HEK293 (cell line): ENCODE data around the gene CDKL5.

ENCODE experiments used
- FEZF1 ChIP-seq: fragments of 450-650 bp; formaldehyde crosslinking; IDR thresholded peaks from 2 replicates; pipeline ENCODE4 v1.5.1; 2016; ENCODE audit warnings: missing biosample characterization, missing genetic modification characterization
- GLIS1 ChIP-seq: fragments of 450-650 bp; formaldehyde crosslinking; IDR thresholded peaks from 2 replicates; pipeline ENCODE4 v1.5.1; 2016; ENCODE audit warnings: missing biosample characterization, missing genetic modification characterization
- GLIS2 ChIP-seq: fragments of 450-650 bp; formaldehyde crosslinking; IDR thresholded peaks from 2 replicates; pipeline ENCODE4 v1.5.1; 2016; ENCODE audit warnings: missing biosample characterization, missing genetic modification characterization
- IKZF3 ChIP-seq: fragments of 450-650 bp; IDR thresholded peaks from 2 replicates; pipeline ENCODE4 v1.5.0; 2018; ENCODE audit warnings: missing biosample characterization, mild to moderate bottlenecking, missing genetic modification characterization, moderate library complexity
- KLF1 ChIP-seq: fragments of 450-650 bp; formaldehyde crosslinking; IDR thresholded peaks from 2 replicates; pipeline ENCODE4 v1.5.1; 2016; ENCODE audit warnings: missing biosample characterization, missing genetic modification characterization
- KLF8 ChIP-seq: fragments of 450-650 bp; formaldehyde crosslinking; IDR thresholded peaks from 2 replicates; pipeline ENCODE4 v1.5.1; 2016; ENCODE audit warnings: missing biosample characterization, missing genetic modification characterization
- PRDM1 ChIP-seq: fragments of 450-650 bp; formaldehyde crosslinking; IDR thresholded peaks from 2 replicates; pipeline ENCODE4; 2016; ENCODE audit warnings: missing biosample characterization, missing genetic modification characterization
- SP2 ChIP-seq: fragments of 450-650 bp; formaldehyde crosslinking; IDR thresholded peaks from 2 replicates; pipeline ENCODE4 v1.5.1; 2016; ENCODE audit warnings: missing biosample characterization, missing genetic modification characterization
- SP7 ChIP-seq: fragments of 450-650 bp; formaldehyde crosslinking; IDR thresholded peaks from 2 replicates; pipeline ENCODE4 v1.5.1; 2016; ENCODE audit warnings: missing biosample characterization, missing genetic modification characterization
- WT1 ChIP-seq: fragments of 450-650 bp; formaldehyde crosslinking; IDR thresholded peaks from 2 replicates; pipeline ENCODE4 v1.5.1; 2016; ENCODE audit warnings: missing biosample characterization, missing genetic modification characterization
- YY2 ChIP-seq: fragments of 450-650 bp; formaldehyde crosslinking; IDR thresholded peaks from 2 replicates; pipeline ENCODE4 v1.5.1; 2016; ENCODE audit warnings: missing biosample characterization, missing genetic modification characterization
- ZBTB8A ChIP-seq: fragments of 450-650 bp; formaldehyde crosslinking; IDR thresholded peaks from 2 replicates; pipeline ENCODE4 v1.5.1; 2016; ENCODE audit warnings: missing biosample characterization, missing genetic modification characterization
- ZEB2 ChIP-seq: fragments of 450-650 bp; formaldehyde crosslinking; IDR thresholded peaks from 2 replicates; pipeline ENCODE4 v1.5.1; 2016; ENCODE audit warnings: missing biosample characterization, missing genetic modification characterization
- ZNF132 ChIP-seq: fragments of 450-650 bp; formaldehyde crosslinking; IDR thresholded peaks from 2 replicates; pipeline ENCODE4 v1.5.1; 2017; ENCODE audit warnings: missing biosample characterization, missing genetic modification characterization, borderline replicate concordance
- ZNF354C ChIP-seq: fragments of 450-650 bp; formaldehyde crosslinking; IDR thresholded peaks from 2 replicates; pipeline ENCODE4 v1.5.1; 2016; ENCODE audit warnings: missing biosample characterization, missing genetic modification characterization, low read depth, borderline replicate concordance
- ZNF404 ChIP-seq: fragments of 450-650 bp; formaldehyde crosslinking; IDR thresholded peaks from 2 replicates; pipeline ENCODE4 v1.5.1; 2017; ENCODE audit warnings: missing biosample characterization, missing genetic modification characterization
- ZNF416 ChIP-seq: fragments of 450-650 bp; formaldehyde crosslinking; IDR thresholded peaks from 2 replicates; pipeline ENCODE4 v1.5.1; 2016; ENCODE audit warnings: missing biosample characterization, missing genetic modification characterization
- ZNF558 ChIP-seq: fragments of 450-650 bp; formaldehyde crosslinking; IDR thresholded peaks from 2 replicates; pipeline ENCODE4 v1.5.1; 2016; ENCODE audit warnings: missing biosample characterization, missing genetic modification characterization
- ZNF660 ChIP-seq: fragments of 450-650 bp; IDR thresholded peaks from 2 replicates; pipeline ENCODE4 v1.5.1; 2018; ENCODE audit warnings: missing biosample characterization, mild to moderate bottlenecking, missing genetic modification characterization
- ZNF777 ChIP-seq: fragments of 450-650 bp; formaldehyde crosslinking; IDR thresholded peaks from 2 replicates; pipeline ENCODE4 v1.5.1; 2017; ENCODE audit warnings: missing biosample characterization, missing genetic modification characterization, borderline replicate concordance
- ZXDB ChIP-seq: fragments of 450-650 bp; formaldehyde crosslinking; IDR thresholded peaks from 2 replicates; pipeline ENCODE4 v1.5.1; 2016; ENCODE audit warnings: missing biosample characterization, missing genetic modification characterization
- TF ChIP-seq, protein P1 (sequence below): fragments of 450-650 bp; formaldehyde crosslinking; IDR thresholded peaks from 2 replicates; pipeline ENCODE4 v1.5.1; 2017; ENCODE audit warnings: missing biosample characterization, missing genetic modification characterization
- TF ChIP-seq, protein P2 (sequence below): fragments of 450-650 bp; formaldehyde crosslinking; IDR thresholded peaks from 2 replicates; pipeline ENCODE4; 2016; ENCODE audit warnings: missing biosample characterization, missing genetic modification characterization
- TF ChIP-seq, protein P3 (sequence below): fragments of 450-650 bp; formaldehyde crosslinking; IDR thresholded peaks from 2 replicates; pipeline ENCODE4 v1.5.1; 2016; ENCODE audit warnings: missing biosample characterization, missing genetic modification characterization
- TF ChIP-seq, protein P4 (sequence below): fragments of 450-650 bp; formaldehyde crosslinking; conservative IDR thresholded peaks from 2 replicates; pipeline ENCODE4 v1.5.1; 2016; ENCODE audit warnings: low read depth, missing biosample characterization, missing genetic modification characterization
- TF ChIP-seq, protein P5 (sequence below): fragments of 450-650 bp; formaldehyde crosslinking; IDR thresholded peaks from 2 replicates; pipeline ENCODE4 v1.5.1; 2017; ENCODE audit warnings: missing biosample characterization, missing genetic modification characterization

CDKL5 gene

DNA sequence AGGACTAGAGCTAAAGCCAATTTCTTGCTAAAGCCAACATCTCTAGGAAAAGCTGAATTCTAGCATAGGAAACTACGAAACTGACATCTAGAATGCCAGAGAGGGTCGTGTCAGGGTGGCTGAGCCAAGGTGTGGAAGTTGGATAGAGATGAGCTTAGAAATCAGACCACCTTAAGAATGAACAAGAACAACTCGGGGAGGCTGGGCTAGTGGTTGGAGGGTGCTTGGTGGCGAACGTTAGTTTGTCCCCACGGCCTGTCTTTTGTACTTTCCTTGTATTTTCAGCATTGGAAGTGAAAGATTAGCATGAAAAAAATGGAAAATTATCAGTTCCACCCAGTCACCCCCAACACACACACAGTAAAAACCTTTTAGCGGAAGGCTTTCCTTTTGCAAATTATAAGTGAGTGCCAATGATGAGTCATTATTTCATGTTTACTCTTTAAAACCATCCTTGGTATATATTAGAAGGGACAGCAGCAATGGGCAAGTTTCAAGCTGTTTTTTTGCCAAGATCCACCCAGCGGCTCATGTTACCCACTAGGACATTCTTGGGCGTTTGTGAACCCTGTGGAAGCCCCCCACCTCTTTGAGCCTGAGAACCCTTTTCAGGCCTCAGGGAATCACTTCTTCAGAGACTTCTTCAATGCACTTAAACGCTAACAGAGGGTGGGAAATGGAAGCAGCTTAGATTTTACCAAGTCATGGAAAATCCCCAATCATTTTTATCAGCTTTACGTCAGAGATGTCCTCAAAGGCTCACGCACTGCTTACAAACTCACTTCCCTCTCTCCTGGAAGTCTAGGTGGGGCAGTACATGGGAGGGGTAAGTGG is 277.2 kb downstream of the CDKL5 start (continued):
- TF ChIP-seq, protein P1, sequence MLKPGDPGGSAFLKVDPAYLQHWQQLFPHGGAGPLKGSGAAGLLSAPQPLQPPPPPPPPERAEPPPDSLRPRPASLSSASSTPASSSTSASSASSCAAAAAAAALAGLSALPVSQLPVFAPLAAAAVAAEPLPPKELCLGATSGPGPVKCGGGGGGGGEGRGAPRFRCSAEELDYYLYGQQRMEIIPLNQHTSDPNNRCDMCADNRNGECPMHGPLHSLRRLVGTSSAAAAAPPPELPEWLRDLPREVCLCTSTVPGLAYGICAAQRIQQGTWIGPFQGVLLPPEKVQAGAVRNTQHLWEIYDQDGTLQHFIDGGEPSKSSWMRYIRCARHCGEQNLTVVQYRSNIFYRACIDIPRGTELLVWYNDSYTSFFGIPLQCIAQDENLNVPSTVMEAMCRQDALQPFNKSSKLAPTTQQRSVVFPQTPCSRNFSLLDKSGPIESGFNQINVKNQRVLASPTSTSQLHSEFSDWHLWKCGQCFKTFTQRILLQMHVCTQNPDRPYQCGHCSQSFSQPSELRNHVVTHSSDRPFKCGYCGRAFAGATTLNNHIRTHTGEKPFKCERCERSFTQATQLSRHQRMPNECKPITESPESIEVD: peak; percentile 51; the same call in 1 of the 2 replicates
- 0 out of 2 replicates have a peak, but pooled peaks have one; percentile 39 for TF ChIP-seq FEZF1
- TF ChIP-seq, protein P2, sequence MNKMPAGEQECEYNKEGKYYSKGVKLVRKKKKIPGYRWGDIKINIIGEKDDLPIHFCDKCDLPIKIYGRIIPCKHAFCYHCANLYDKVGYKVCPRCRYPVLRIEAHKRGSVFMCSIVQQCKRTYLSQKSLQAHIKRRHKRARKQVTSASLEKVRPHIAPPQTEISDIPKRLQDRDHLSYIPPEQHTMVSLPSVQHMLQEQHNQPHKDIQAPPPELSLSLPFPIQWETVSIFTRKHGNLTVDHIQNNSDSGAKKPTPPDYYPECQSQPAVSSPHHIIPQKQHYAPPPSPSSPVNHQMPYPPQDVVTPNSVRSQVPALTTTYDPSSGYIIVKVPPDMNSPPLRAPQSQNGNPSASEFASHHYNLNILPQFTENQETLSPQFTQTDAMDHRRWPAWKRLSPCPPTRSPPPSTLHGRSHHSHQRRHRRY: no peak
- TF ChIP-seq YY2 (tag by site-specific recombination): no peak
- TF ChIP-seq, protein P3, sequence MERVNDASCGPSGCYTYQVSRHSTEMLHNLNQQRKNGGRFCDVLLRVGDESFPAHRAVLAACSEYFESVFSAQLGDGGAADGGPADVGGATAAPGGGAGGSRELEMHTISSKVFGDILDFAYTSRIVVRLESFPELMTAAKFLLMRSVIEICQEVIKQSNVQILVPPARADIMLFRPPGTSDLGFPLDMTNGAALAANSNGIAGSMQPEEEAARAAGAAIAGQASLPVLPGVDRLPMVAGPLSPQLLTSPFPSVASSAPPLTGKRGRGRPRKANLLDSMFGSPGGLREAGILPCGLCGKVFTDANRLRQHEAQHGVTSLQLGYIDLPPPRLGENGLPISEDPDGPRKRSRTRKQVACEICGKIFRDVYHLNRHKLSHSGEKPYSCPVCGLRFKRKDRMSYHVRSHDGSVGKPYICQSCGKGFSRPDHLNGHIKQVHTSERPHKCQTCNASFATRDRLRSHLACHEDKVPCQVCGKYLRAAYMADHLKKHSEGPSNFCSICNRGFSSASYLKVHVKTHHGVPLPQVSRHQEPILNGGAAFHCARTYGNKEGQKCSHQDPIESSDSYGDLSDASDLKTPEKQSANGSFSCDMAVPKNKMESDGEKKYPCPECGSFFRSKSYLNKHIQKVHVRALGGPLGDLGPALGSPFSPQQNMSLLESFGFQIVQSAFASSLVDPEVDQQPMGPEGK (tag by site-specific recombination): peak; percentile 73
- no peak for TF ChIP-seq ZNF416 (tag by site-specific recombination)
- TF ChIP-seq KLF1 (tag by site-specific recombination): peak; percentile 50; the same call in 1 of the 2 replicates
- peak; percentile 58; the same call in 1 of the 2 replicates for TF ChIP-seq ZNF660 (tag by site-specific recombination)
- TF ChIP-seq, protein P4, sequence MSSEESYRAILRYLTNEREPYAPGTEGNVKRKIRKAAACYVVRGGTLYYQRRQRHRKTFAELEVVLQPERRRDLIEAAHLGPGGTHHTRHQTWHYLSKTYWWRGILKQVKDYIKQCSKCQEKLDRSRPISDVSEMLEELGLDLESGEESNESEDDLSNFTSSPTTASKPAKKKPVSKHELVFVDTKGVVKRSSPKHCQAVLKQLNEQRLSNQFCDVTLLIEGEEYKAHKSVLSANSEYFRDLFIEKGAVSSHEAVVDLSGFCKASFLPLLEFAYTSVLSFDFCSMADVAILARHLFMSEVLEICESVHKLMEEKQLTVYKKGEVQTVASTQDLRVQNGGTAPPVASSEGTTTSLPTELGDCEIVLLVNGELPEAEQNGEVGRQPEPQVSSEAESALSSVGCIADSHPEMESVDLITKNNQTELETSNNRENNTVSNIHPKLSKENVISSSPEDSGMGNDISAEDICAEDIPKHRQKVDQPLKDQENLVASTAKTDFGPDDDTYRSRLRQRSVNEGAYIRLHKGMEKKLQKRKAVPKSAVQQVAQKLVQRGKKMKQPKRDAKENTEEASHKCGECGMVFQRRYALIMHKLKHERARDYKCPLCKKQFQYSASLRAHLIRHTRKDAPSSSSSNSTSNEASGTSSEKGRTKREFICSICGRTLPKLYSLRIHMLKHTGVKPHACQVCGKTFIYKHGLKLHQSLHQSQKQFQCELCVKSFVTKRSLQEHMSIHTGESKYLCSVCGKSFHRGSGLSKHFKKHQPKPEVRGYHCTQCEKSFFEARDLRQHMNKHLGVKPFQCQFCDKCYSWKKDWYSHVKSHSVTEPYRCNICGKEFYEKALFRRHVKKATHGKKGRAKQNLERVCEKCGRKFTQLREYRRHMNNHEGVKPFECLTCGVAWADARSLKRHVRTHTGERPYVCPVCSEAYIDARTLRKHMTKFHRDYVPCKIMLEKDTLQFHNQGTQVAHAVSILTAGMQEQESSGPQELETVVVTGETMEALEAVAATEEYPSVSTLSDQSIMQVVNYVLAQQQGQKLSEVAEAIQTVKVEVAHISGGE (tag by site-specific recombination): no peak
- TF ChIP-seq ZNF132 (tag by site-specific recombination): no peak
- no peak for TF ChIP-seq ZNF558
- no peak for TF ChIP-seq SP2
- TF ChIP-seq WT1 (tag by site-specific recombination): 0 out of 2 replicates have a peak, but pooled peaks have one; percentile 13
- peak; percentile 43; the same call in 1 of the 2 replicates for TF ChIP-seq ZEB2 (tag by site-specific recombination)
- TF ChIP-seq SP7: peak; percentile 76
- TF ChIP-seq KLF8 (tag by site-specific recombination): peak; percentile 39
- TF ChIP-seq GLIS2 (tag by site-specific recombination): peak; percentile 37; the same call in 1 of the 2 replicates
- TF ChIP-seq ZXDB (tag by site-specific recombination): 0 out of 2 replicates have a peak, but pooled peaks have one; percentile 13
- no peak for TF ChIP-seq ZNF777 (tag by site-specific recombination)
- TF ChIP-seq, protein P5, sequence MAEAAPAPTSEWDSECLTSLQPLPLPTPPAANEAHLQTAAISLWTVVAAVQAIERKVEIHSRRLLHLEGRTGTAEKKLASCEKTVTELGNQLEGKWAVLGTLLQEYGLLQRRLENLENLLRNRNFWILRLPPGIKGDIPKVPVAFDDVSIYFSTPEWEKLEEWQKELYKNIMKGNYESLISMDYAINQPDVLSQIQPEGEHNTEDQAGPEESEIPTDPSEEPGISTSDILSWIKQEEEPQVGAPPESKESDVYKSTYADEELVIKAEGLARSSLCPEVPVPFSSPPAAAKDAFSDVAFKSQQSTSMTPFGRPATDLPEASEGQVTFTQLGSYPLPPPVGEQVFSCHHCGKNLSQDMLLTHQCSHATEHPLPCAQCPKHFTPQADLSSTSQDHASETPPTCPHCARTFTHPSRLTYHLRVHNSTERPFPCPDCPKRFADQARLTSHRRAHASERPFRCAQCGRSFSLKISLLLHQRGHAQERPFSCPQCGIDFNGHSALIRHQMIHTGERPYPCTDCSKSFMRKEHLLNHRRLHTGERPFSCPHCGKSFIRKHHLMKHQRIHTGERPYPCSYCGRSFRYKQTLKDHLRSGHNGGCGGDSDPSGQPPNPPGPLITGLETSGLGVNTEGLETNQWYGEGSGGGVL (tag by site-specific recombination): peak; percentile 72
- TF ChIP-seq ZNF354C (tag by site-specific recombination): no peak
- no peak for TF ChIP-seq IKZF3 (tag by site-specific recombination)
- TF ChIP-seq PRDM1: peak; percentile 28; the same call in 1 of the 2 replicates
- TF ChIP-seq ZNF404 (tag by site-specific recombination): no peak
- TF ChIP-seq GLIS1: peak; percentile 59
- peak; percentile 28; the same call in 1 of the 2 replicates for TF ChIP-seq ZBTB8A (tag by site-specific recombination)
